H1 (cell line): ENCODE results near the gene NECAB3. TPM values are rescaled to one million over a fixed set of nuclear protein-coding genes. Genes with fewer than 3 reads are reported as not detected.

Experiments
- CTCF ChIA-PET: fragments of 300-600 bp; sonication (Branson Sonifier 250); formaldehyde crosslinking; loops from one replicate; lab custom pipeline; 2021; ENCODE audit not compliant: partially characterized antibody; lab: Charles Lee
- POLR2A ChIA-PET: fragments of 300-600 bp; sonication (Branson Sonifier 250); formaldehyde crosslinking; loops from one replicate; lab custom pipeline; 2021; ENCODE audit warnings: inconsistent platforms; ENCODE audit not compliant: partially characterized antibody; lab: Charles Lee
- DNase-seq, 2 experiments: peaks; one replicate each; pipeline versions ENCODE4 v3.0.0 to v3.0.0-alpha.2; 2010 to 2022; ENCODE audit warnings: low spot score in 2 of 2, low read depth in 1 of 2, mixed read lengths in 1 of 2
- FAIRE-seq: peaks from 2 replicates; lab custom pipeline; 2011; peaks lifted over from hg19 to GRCh38; lab: Jason Lieb, UNC
- H2AFZ ChIP-seq: 2 replicates; pipeline ENCODE4 v1.8.1; 2012; ENCODE audit warnings: low read length, inconsistent platforms
- H2AK5ac ChIP-seq: 2 replicates; pipeline ENCODE4 v1.6.1; 2013; ENCODE audit warnings: low read depth, low read length
- H2BK120ac ChIP-seq: replicated peaks from 2 replicates; pipeline ENCODE3; 2013; ENCODE audit warnings: low read depth, low read length, inconsistent platforms
- H2BK12ac ChIP-seq: 2 replicates; pipeline ENCODE4 v1.6.1; 2013; ENCODE audit warnings: low read depth, low read length
- H2BK15ac ChIP-seq: 2 replicates; pipeline ENCODE4 v1.6.1; 2013; ENCODE audit warnings: low read length
- H2BK20ac ChIP-seq: 2 replicates; pipeline ENCODE4 v1.6.1; 2013; ENCODE audit warnings: low read length
- H2BK5ac ChIP-seq: 2 replicates; pipeline ENCODE4 v1.6.1; 2013; ENCODE audit warnings: low read depth, low read length
- H3K14ac ChIP-seq: 2 replicates; pipeline ENCODE4 v1.6.1; 2013; ENCODE audit warnings: inconsistent platforms; ENCODE audit not compliant: insufficient read length
- H3K18ac ChIP-seq: 2 replicates; pipeline ENCODE4 v1.6.1; 2013; ENCODE audit warnings: low read length; ENCODE audit errors: extremely low read depth
- H3K23ac ChIP-seq: 2 replicates; pipeline ENCODE4 v1.6.1; 2013; ENCODE audit warnings: inconsistent platforms; ENCODE audit not compliant: insufficient read length
- H3K23me2 ChIP-seq: 2 replicates; pipeline ENCODE4 v1.6.1; 2013; ENCODE audit warnings: low read depth, low read length
- H3K27ac ChIP-seq: 2 replicates; pipeline ENCODE4 v1.6.1; 2011; ENCODE audit warnings: low read depth, low read length, inconsistent platforms
- H3K27me3 ChIP-seq, 4 experiments: replicated peaks in 1 of 4; 1 replicate in 1 of 4; 2 replicates in 3 of 4; pipeline versions ENCODE4 v1.6.1 to v1.8.1; 2011 to 2013; ENCODE audit warnings: low read length in 3 of 4, mild to moderate bottlenecking in 3 of 4, inconsistent platforms in 2 of 4, mixed read lengths in 2 of 4, moderate library complexity in 1 of 4; ENCODE audit not compliant: control insufficient read depth in 3 of 4, insufficient read depth in 3 of 4; ENCODE audit errors: extremely low read depth in 1 of 4
- H3K36me3 ChIP-seq, 4 experiments: 2 replicates each; pipeline versions ENCODE4 v1.6.1 to v1.8.1; 2011 to 2013; ENCODE audit warnings: mild to moderate bottlenecking in 4 of 4, low read length in 3 of 4, moderate library complexity in 2 of 4, control low read depth in 1 of 4, inconsistent platforms in 1 of 4; ENCODE audit not compliant: insufficient read depth in 4 of 4, control insufficient read depth in 2 of 4
- H3K4ac ChIP-seq: replicated peaks from 2 replicates; pipeline ENCODE3; 2013; ENCODE audit warnings: low read length, low read depth, mixed read lengths, inconsistent platforms; ENCODE audit not compliant: insufficient read length
- H3K4me1 ChIP-seq, 4 experiments: replicated peaks in 1 of 4; 1 replicate in 1 of 4; 2 replicates in 3 of 4; pipeline versions ENCODE4 v1.6.1 to v1.8.1; 2011 to 2013; ENCODE audit warnings: low read length in 3 of 4, inconsistent platforms in 2 of 4, mixed read lengths in 1 of 4; ENCODE audit not compliant: insufficient read depth in 4 of 4, control insufficient read depth in 3 of 4
- H3K4me2 ChIP-seq, 2 experiments: 2 replicates each; pipeline versions ENCODE4 v1.6.1 to v1.8.1; 2011 to 2013; ENCODE audit warnings: low read depth in 2 of 2, low read length in 2 of 2, control low read depth in 1 of 2, inconsistent platforms in 1 of 2, mild to moderate bottlenecking in 1 of 2; ENCODE audit not compliant: insufficient read depth in 1 of 2
- H3K4me3 ChIP-seq, 4 experiments: fragments of 200-600, 300-600 bp in 1 of 4; sonication (generic), shearing (Covaris generic), sonication (Bioruptor Twin) in 1 of 4; 2 replicates each; pipeline versions ENCODE4 v1.5.1 to v1.8.1; 2011 to 2016; ENCODE audit warnings: low read length in 4 of 4, low read depth in 3 of 4, control low read depth in 2 of 4, inconsistent platforms in 2 of 4, mild to moderate bottlenecking in 2 of 4, mixed read lengths in 1 of 4, moderate library complexity in 1 of 4; ENCODE audit not compliant: insufficient read depth in 2 of 4; ENCODE audit errors: extremely low read depth in 1 of 4
- H3K56ac ChIP-seq: replicated peaks from 2 replicates; pipeline ENCODE3; 2013; ENCODE audit warnings: low read depth, mild to moderate bottlenecking, mixed read lengths, low read length, inconsistent platforms; ENCODE audit not compliant: insufficient read length
- H3K79me1 ChIP-seq: 2 replicates; pipeline ENCODE4 v1.6.1; 2013; ENCODE audit warnings: low read depth, low read length, control low read depth
- H3K79me2 ChIP-seq, 2 experiments: 2 replicates each; pipeline versions ENCODE4 v1.6.1 to v1.8.1; 2012 to 2013; ENCODE audit warnings: low read length in 2 of 2, mild to moderate bottlenecking in 2 of 2, inconsistent platforms in 1 of 2; ENCODE audit not compliant: insufficient read depth in 2 of 2, control insufficient read depth in 1 of 2
- H3K9ac ChIP-seq, 4 experiments: replicated peaks in 1 of 4; 1 replicate in 1 of 4; 2 replicates in 3 of 4; pipeline versions ENCODE4 v1.6.1 to v1.8.1; 2011 to 2013; ENCODE audit warnings: low read depth in 3 of 4, low read length in 3 of 4, control low read depth in 2 of 4, mild to moderate bottlenecking in 2 of 4, moderate library complexity in 2 of 4, inconsistent platforms in 1 of 4; ENCODE audit errors: extremely low read depth in 1 of 4
- H3K9me3 ChIP-seq, 2 experiments: 2 replicates each; pipeline versions ENCODE4 v1.6.1 to v1.8.1; 2012 to 2013; ENCODE audit warnings: mild to moderate bottlenecking in 2 of 2, moderate library complexity in 2 of 2, control low read depth in 1 of 2, inconsistent platforms in 1 of 2, low read depth in 1 of 2, low read length in 1 of 2, mixed read lengths in 1 of 2; ENCODE audit not compliant: insufficient read depth in 2 of 2
- H4K20me1 ChIP-seq, 2 experiments: replicated peaks in 1 of 2; 2 replicates each; pipeline versions ENCODE3 to v1.8.1; 2011 to 2013; ENCODE audit warnings: inconsistent platforms in 2 of 2, low read length in 2 of 2, mild to moderate bottlenecking in 1 of 2; ENCODE audit not compliant: insufficient read depth in 2 of 2, control insufficient read depth in 1 of 2
- H4K5ac ChIP-seq: 2 replicates; pipeline ENCODE4 v1.6.1; 2013; ENCODE audit warnings: low read length, low read depth, mixed read lengths, inconsistent platforms; ENCODE audit not compliant: insufficient read length
- H4K8ac ChIP-seq: 2 replicates; pipeline ENCODE4 v1.8.0; 2013; ENCODE audit warnings: mild to moderate bottlenecking, moderate library complexity, low read length, inconsistent platforms; ENCODE audit not compliant: insufficient read depth; ENCODE audit errors: extremely low read depth
- H4K91ac ChIP-seq: replicated peaks from 2 replicates; pipeline ENCODE3; 2013; ENCODE audit warnings: low read length, mixed read lengths, inconsistent platforms; ENCODE audit not compliant: insufficient read length
- ASH2L ChIP-seq: fragments of 200-600, 300-600 bp; sonication (generic); IDR thresholded peaks from one replicate; pipeline ENCODE4 v1.7.1; 2017; ENCODE audit warnings: low read length
- CBX8 ChIP-seq: fragments of 300-800, 300-1000 bp; sonication (generic); IDR thresholded peaks from 2 replicates; pipeline ENCODE4 v1.7.1; 2016; ENCODE audit warnings: low read depth, low read length, borderline replicate concordance
- GABPA ChIP-seq: IDR thresholded peaks from 2 replicates; pipeline ENCODE4 v1.6.1; 2011; ENCODE audit warnings: mild to moderate bottlenecking, low read length, moderate library complexity, borderline replicate concordance; ENCODE audit not compliant: insufficient read depth
- PHF8 ChIP-seq: fragments of 200-600 bp; sonication (generic); conservative IDR thresholded peaks from 2 replicates; pipeline ENCODE4 v1.7.1; 2012; ENCODE audit warnings: low read depth, mild to moderate bottlenecking, inconsistent platforms, low read length, moderate library complexity
- POLR2AphosphoS5 ChIP-seq: IDR thresholded peaks from 2 replicates; pipeline ENCODE4 v1.6.1; 2011; ENCODE audit warnings: low read depth, low read length
- RAD21 ChIP-seq, 2 experiments: IDR thresholded peaks in 1 of 2; conservative IDR thresholded peaks in 1 of 2; 2 replicates each; pipeline ENCODE4 v1.6.1; 2011; ENCODE audit warnings: low read depth in 2 of 2, low read length in 2 of 2, improper control_type of control experiment in 1 of 2, inconsistent platforms in 1 of 2, mild to moderate bottlenecking in 1 of 2, moderate library complexity in 1 of 2
- SRF ChIP-seq: IDR thresholded peaks from 2 replicates; pipeline ENCODE4 v1.6.1; 2011; ENCODE audit warnings: mild to moderate bottlenecking, low read depth, low read length, moderate library complexity
- TAF7 ChIP-seq: optimal IDR thresholded peaks from 2 replicates; pipeline ENCODE3; 2011; ENCODE audit warnings: low read depth, mild to moderate bottlenecking, inconsistent platforms, low read length, moderate library complexity, borderline replicate concordance
- TEAD4 ChIP-seq: IDR thresholded peaks from 2 replicates; pipeline ENCODE4 v1.6.1; 2012; ENCODE audit warnings: low read depth, low read length, inconsistent platforms, mixed read lengths
- WGBS, 2 experiments: shearing (Covaris generic) in 1 of 2; methylation state at CpG; one replicate each; pipeline versions ENCODE4 v1.1.6 to v1.1.7; 2013 to 2015; ENCODE audit warnings: low lambda C conversion rate in 2 of 2, mixed read lengths in 2 of 2, inconsistent platforms in 1 of 2, low coverage in 1 of 2, missing lambda C conversion rate in 1 of 2; ENCODE audit not compliant: insufficient replicate concordance in 2 of 2, insufficient coverage in 1 of 2, insufficient read length in 1 of 2; ENCODE audit errors: extremely low coverage in 1 of 2, missing lambda C conversion rate in 1 of 2; 5-methylcytosine and 5-hydroxymethylcytosine counted together
- polyA plus RNA-seq, 7 experiments: library from polyadenylated mRNA; depleted of rRNA in 3 of 7; stranded (reverse) in 5 of 7; unstranded in 2 of 7; fragments of >200 nt in 5 of 7; fragments of 200-250 nt in 2 of 7; gene quantifications; 1 replicate in 5 of 7; 2 replicates in 1 of 7; 4 replicates in 1 of 7; pipeline versions ENCODE4 v1.2.1 to v1.2.3, GENCODE V29; 2011 to 2013; ENCODE audit warnings: missing spikeins in 2 of 7, mixed read lengths in 2 of 7
- total RNA-seq: library from RNA; stranded (reverse); fragmentation: NEBNext Ultra II Directional; extraction: Animal tissue kit (Norgen Biotek cat#: 25700); gene quantifications from 2 replicates; pipeline ENCODE4 v1.2.1, GENCODE V29; 2021
- TF ChIP-seq, protein P1 (sequence below): IDR thresholded peaks from 2 replicates; pipeline ENCODE4 v1.6.1; 2012; ENCODE audit warnings: inconsistent platforms
- TF ChIP-seq, protein P2 (sequence below): IDR thresholded peaks from 2 replicates; pipeline ENCODE4 v1.6.1; 2012; ENCODE audit warnings: low read length, inconsistent platforms

The NECAB3 gene
- total and polyA plus RNA-seq, 2 of the 8 experiments (the other 6 are each of a cell fraction or from before 2014, with no cell fraction given), result 20.5 to 46.2 TPM

DNA sequence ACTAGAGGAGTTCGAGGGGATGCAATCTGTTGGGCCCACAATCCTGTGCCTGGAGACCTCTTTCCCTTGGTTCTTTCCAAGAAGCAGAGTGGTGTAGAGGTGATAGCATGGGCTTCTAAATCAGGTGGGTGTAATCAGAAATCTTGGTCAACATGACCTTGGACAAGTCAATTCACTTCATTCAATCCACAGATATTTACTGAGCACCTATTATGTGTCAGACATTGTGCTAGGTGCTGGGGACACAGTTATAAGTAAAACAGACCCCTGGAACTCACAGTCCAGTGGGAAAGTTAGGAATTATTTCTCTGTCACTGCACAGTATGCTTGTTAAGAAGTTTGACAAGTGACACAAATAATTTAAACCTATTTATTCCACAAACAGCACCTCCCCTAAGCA, 15.3 kb upstream of the NECAB3 start:
- H2BK15ac ChIP-seq, result no peak overlapping the region
- H4K20me1 ChIP-seq, result peaks cover 4 to 6% of the 10 kb centered on the region in 2 experiments
- peaks cover 0 to 9% (median 2%) of the 10 kb centered on the region in 4 experiments; a peak in 4 of 7 replicates for H3K27me3 ChIP-seq
- H2AFZ ChIP-seq, result no peak overlapping the region
- no peak overlapping the region for H3K9ac ChIP-seq
- no peak overlapping the region for H3K4me3 ChIP-seq
- no peak overlapping the region for H3K4me2 ChIP-seq
- FAIRE-seq, result no peak
- no peak overlapping the region for H2AK5ac ChIP-seq
- no peak overlapping the region for H4K8ac ChIP-seq
- no peak overlapping the region for H2BK12ac ChIP-seq
- H3K14ac ChIP-seq, result no peak overlapping the region
- H3K56ac ChIP-seq, result no peak overlapping the region
- H2BK120ac ChIP-seq, result no peak overlapping the region
- peaks cover 0 to 11% of the 10 kb centered on the region in 2 experiments; a peak in 2 of 4 replicates for H3K79me2 ChIP-seq
- H3K4ac ChIP-seq, result no peak overlapping the region
- WGBS, 2 experiments, result 74% methylated on average over 1 of the region's 1 CpG; no CpG with 5 or more reads in 1 of the 2 experiments
- H3K23me2 ChIP-seq, result peaks cover 9% of the 10 kb centered on the region
- CTCF ChIA-PET, result interaction anchor here (1.4 kb wide), 1 partner anchor 14 kb away, joined by 4 read pairs; no protein-coding TSS in a partner anchor
- H3K18ac ChIP-seq, result no peak overlapping the region
- H3K27ac ChIP-seq, result no peak overlapping the region
- no peaks in the 10 kb centered on the region for H3K36me3 ChIP-seq
- H2BK5ac ChIP-seq, result no peak overlapping the region
- H2BK20ac ChIP-seq, result no peak overlapping the region
- no peak for TF ChIP-seq POLR2AphosphoS5
- no peak for TF ChIP-seq TAF7
- no peak for TF ChIP-seq CBX8
- no peak for TF ChIP-seq ASH2L
- no peak for TF ChIP-seq GABPA
- no peak for TF ChIP-seq PHF8
- TF ChIP-seq, protein P1, sequence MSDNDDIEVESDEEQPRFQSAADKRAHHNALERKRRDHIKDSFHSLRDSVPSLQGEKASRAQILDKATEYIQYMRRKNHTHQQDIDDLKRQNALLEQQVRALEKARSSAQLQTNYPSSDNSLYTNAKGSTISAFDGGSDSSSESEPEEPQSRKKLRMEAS, result no peak
- TF ChIP-seq, protein P2, sequence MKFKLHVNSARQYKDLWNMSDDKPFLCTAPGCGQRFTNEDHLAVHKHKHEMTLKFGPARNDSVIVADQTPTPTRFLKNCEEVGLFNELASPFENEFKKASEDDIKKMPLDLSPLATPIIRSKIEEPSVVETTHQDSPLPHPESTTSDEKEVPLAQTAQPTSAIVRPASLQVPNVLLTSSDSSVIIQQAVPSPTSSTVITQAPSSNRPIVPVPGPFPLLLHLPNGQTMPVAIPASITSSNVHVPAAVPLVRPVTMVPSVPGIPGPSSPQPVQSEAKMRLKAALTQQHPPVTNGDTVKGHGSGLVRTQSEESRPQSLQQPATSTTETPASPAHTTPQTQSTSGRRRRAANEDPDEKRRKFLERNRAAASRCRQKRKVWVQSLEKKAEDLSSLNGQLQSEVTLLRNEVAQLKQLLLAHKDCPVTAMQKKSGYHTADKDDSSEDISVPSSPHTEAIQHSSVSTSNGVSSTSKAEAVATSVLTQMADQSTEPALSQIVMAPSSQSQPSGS, result no peak
- TF ChIP-seq TEAD4, result no peak
- no peak for TF ChIP-seq SRF
- TF ChIP-seq RAD21 (IDR thresholded peaks at IDR 0.05 in 1 of 2, conservative IDR thresholded peaks at IDR 0.05 in 1 of 2; ENCODE audit: low read depth in 2 of 2, low read length in 2 of 2), result no peak
- peaks cover 5% of the 10 kb centered on the region; the same call in 1 of the 2 replicates for H3K79me1 ChIP-seq
- H4K5ac ChIP-seq, result no peak overlapping the region
- no peak for DNase-seq
- POLR2A ChIA-PET, result interaction anchor here (2.8 kb wide), 1 partner anchor 14 kb away, joined by 10 read pairs; the partner anchor contains the start of gene NECAB3
- no peak overlapping the region for H4K91ac ChIP-seq
- H3K9me3 ChIP-seq, result no peaks in the 10 kb centered on the region
- H3K4me1 ChIP-seq, result peaks cover 0 to 26% (median 23%) of the 10 kb centered on the region in 4 experiments; a peak in 6 of 7 replicates
- no peak overlapping the region for H3K23ac ChIP-seq
